NCI-H2196 (cell line): ENCODE results near the gene F11.
"Not testable (repeated sequence)": the region's sequence is repeated elsewhere in the genome, so short reads cannot be mapped to it uniquely, and the experiment has no call there.

ENCODE experiments used
- DNase-seq: peaks from one replicate; lab custom pipeline; 2025; ENCODE audit not compliant: unreplicated experiment; lab: John Stamatoyannopoulos, UW

F11 gene

DNA sequence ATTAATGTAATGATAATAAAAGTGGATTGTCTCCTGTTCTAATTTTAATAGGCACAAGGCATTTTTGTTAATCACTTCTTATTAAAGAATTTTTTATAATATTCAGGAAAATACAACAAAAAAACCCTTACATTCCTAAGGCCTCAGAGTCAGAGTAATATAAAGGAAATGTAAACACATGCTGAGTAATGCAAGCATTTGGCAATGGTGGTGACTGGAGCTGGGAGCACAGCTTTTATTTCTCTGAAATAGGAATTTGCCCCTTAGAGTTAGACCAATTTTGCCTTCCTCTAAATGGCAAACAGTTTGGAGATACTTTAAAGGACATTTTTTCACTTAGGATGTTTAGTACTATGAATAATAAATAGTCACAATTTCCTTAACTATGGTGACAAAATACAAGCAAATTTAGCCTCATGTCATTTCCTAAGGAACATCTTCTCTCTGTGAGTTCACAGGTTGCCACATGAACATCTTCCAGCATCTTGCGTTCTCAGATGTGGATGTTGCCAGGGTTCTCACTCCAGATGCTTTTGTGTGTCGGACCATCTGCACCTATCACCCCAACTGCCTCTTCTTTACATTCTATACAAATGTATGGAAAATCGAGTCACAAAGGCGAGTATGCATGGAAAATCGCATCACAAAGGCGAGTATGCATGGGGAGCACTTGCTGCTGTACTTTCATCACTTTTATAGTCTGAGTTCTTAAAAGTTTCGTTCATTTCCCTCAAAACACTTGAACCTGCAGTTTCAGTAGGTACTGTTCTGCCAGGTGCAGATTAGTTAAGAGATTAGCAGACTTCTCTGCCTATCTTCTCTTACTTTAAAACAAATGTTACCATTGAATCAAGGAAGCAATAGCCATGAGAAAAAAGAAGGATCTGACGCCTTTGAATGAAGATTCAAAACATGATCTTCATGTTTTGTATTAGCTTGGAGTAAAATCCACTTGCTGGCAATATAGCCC is 15.9 kb upstream of the F11 start:
- DNase-seq = no peak

DNA sequence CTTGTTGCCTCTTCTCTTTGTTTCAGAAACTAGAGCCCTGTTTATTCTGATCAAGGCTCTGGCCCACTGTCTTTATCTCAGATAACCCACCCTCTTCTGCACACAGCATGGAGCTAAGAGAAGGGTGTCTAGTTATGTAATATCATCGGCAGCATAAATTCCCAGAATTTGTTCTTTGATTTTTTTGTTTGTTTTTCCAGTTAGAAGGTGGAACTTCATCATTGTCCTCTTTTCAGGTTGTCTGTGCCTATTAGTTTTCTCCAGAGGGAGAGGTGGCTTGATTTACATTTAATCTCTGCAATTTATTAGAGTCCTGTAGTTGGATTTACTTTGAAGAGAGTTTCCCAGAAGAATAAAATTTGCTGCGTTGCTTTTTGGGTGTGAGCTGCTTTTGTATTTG is 15.2 kb upstream of the F11 start:
- DNase-seq = no peak

DNA sequence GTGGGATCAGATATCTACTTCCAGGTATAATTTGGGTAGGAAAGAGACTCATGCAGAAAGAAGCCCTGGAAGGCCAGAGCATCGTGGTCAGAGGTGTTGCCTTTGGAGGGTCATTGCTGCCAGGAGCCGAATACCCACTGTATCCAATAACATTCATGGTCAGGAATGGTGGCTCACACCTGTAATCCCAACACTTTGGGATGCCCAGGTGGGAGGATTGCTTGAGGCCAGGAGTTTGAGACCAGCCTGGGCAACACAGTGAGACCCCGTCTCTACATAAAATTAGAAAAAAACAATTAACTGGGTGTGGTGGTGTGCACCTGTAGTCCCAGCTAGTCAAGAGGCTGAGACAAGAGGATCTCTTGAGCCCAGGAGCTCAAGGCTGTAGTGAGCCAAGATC is 10.9 kb upstream of the F11 start:
- no peak for DNase-seq

DNA sequence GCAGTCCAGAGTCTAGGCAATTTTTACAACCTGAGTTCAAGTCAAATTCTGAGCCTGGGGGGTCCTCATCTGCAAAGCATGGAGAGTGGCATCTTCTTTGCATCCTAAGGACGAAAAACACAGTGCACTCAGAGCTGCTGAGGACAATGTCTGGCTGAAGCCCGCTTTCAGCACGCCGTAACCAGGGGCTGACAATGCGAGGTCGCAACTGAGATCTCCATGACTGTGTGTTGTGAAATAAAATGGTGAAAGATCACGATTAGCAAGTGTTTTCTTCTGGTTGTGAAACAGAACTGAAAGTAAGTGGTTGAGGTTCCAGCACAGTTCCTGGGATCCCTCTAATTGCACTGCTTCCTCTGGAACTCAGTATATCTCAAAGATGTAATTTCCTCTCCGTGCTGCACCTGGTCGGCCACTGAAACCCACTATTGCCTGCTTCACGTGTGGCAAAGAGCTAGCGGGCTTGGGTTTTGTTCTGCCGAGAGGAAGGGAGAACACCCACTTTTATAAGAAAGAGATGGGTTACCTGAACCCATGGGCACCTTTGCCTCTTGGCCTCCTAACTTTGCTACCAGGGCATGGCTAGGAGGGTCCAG is 7.7 kb upstream of the F11 start:
- DNase-seq = no peak

DNA sequence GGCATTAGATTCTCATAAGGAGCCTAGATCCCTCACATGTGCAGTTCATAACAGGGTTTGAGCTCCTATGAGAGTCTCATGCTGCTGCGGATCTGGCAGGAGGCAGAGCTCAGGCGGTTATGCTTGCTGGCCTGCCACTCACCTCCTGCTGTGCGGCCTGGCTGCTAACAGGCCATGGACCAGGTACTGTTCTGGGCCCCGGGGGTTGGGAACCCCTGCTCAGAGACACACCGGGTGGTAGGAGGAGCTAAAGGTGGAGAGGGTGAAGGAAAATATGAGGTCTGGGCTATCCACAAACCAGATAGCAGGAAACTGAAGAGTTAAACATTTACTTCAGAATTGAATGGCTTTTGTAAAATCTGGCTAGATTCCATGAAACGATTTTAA is 5.9 kb upstream of the F11 start:
- no peak for DNase-seq

DNA sequence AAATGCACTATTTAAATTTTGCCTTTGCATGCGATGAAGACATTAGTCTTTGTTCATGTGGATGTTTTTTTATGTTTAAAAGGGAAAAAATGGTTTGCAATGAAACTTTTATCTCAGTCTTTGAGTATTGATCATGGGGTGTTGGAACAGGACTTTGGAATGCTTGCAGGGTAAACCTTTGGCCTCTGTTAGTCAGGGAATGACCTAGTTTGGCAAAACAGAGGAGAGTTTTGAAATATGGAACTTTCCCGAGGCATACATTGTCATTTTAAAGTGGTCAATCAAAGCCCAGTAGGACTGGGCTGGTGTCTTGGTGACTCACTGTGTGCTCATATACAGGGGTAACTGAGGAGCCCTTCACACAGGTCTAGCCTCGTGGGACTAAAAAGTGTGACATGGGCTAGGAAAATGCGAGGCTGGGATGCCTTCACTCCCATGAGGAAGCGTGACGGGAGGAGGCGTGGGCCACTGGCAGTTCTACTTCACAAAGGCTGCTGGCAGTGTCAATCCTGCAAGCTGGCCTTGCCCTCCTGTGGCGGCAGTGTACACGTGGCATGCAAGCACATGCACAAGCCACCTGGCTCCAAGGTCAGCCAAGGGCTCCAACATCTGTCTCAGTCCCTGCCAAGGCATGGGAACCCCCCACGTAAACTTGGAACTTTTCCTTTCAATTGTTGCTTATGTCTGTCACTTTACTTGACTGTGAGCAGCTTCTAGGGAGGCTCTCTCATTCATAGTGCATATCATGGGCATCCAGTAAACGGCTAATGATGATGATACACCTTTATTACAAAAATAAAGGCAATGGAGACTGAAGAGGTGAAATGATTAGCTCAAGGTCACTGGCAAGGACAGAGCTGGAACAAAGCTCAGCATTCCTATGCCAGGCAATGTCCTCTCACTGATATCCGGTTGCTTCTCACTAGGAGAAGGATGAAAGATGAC is 5.2 kb upstream of the F11 start:
- DNase-seq = no peak

DNA sequence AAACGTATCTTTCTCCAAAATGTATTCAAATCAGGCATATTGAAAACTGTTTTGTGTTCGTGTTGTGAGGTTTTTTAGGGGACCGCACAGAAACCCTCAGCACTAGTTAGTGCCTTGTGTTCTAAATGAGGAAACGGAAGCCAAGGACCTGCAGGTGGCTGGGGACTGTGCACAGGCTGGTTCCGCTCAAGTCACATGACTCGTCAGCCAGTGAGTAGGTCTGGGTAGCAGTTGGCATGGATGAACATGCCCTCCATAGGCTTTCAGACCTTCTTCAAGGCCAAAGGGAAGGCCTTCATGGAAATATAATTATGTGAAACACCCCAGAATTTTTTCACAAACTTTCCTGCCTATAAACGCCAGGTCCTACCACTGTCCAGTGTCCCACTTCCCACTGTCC is 1.3 kb upstream of the F11 start:
- DNase-seq = no peak

DNA sequence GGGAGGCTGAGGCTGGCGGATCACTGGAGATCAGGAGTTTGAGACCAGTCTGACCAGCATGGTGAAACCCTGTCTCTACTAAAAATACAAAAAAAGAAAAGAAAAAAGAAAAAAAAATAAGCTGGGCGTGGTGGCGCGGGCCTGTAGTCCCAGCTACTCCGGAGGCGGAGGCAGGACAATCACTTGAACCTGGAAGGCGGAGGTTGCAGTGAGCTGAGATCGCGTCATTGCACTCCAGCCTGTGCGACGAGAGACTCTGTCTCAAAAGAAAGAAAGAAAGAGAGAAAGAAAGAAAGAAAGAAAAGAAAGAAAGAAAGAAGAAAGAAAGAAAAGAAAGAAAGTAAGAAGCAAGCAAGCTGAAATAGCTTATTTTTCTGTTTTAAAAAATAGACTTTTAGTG is 739 bp upstream of the F11 start:
- DNase-seq = not testable (repeated sequence)

DNA sequence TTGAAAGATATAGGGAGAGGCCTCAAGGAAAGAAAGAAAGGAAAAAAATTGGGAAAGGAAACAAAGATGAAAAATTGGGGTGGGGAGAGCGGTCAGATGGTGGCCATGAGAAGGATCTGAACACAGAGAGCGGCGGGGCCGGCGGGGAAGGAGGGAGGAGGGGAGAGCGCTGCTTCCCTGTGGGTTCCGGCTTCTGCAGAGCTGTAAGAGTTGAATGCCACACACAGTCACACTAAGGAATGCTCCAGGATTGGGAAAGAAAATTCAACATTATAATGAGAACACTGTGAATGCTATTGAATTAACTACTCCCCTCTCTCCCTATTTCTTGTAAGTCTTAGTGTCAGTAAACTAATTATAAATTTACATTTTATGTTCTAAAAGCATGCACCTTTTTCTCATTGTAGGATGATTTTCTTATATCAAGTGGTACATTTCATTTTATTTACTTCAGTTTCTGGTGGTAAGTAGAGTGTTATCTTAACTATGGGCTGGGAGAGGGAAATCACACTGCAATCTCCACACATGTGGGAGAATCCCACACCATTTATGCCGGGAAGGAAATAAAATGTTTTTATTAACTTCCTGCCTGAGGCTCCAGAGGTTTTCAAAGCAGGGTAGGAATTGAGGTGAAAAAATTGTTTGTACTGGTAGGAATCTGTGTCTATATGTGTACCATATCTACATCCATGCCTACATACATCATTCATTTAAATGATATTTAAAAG is 904 bp downstream of the F11 start:
- no peak for DNase-seq

DNA sequence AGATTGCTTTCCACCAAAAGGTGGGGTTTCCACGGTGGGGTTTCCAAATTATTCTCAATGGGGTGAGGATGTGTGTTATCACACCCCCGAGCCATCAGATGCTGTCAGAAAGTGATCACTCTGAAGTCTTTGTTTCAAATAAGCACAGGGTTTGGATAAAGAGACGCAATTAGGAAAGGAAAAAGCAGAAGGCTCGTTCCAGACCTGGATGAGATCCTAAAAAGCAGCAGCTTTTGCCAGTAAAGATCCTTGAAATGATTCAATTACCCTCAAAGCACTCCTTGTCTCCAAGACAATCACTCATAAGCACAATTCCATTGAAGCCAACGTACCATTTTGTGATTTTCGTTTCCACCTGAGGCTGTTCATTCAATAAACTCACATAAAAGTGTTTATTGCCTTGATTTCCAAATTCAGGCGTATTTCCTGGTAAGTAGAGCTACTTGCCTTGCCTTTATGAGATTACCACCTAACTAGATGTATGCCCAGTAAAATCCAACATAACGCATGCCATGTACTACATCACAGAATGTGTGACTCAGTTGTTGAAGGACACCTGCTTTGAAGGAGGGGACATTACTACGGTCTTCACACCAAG is 5.2 kb downstream of the F11 start:
- DNase-seq = no peak

DNA sequence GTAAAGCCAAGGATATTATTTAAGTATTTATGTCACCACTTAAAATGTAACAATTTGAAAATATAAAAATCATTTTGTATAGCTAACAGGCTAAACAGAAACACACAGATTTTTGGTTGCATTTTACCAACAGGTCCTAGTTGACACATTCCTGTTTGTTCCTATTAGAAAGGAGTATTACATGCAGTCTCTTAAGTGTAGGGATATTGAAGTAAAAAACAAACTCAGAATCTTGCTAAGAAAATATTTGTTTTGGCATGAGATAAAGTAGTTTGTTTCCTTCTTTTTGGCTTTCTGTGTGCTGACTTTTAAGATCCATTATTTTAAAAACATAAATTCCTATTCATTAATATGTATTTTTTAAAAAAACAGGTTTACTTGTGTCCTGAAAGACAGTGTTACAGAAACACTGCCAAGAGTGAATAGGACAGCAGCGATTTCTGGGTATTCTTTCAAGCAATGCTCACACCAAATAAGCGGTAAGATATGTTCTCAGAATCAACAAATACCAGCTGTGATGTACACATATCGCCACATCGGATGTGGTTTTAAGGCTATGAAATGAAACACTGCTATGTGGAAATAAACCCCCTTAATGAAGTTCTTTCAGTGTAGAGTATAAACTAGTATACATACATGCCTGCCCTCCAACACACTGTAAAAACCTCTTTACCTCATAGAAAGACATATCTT is 6.9 kb downstream of the F11 start:
- no peak for DNase-seq

DNA sequence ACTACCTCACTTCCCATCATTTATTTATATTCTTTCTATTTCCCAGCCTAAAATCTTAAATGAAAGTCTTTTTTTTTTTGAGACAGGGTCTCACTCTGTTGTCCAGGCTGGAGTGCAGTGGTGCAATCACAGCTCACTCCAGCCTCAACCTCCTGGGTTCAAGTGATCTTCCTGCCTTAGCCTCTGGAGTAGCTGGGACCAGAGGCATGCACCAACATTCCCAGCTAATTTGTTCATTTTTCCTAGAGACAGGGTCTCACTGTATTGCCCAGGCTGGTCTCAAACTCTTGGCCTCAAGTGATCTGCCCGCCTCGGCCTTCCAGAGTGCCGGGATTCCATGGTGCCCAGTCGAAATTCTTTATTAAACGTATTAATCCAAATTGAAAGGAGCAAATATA is 7.4 kb downstream of the F11 start:
- DNase-seq = not testable (repeated sequence)

DNA sequence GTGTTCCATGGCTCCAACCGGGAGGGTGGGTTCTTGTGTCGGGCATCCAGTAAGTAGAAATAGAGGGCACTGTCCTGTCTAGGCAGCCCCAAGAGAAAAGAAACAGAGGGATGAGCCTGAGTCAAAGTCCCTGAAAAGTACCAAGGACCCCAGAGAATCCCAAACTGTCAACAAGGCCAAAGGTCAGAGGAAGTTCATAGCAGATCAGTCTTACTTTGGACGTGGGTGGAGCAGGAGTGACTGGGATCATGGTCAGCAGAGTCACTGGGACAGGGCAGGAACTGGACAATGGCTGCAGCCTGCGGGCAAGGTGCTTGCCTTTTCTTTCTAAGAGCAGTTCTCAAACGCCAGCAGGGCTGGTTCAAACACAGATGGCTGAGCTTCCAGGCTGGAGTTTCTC is 17.3 kb downstream of the F11 start:
- DNase-seq = no peak

DNA sequence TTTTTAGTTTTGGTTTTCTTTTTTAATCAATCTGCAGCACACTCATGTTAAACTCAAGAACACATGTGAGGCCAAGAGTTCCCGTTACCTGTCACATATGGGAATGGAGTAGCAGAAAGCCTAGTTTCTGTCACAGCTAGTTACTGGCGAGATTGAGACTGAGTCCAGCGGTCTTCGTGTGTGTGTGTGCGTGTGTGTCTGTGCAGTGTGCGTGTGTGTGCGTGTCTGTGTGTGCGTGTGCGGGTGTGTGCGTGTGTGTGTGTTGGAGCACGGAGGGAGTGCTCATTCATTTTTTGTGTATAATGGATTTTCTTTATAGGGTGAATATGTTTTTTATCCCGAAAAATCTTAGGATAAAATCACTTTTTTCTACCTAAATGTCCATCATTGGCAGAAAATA is 19.2 kb downstream of the F11 start:
- DNase-seq = no peak

DNA sequence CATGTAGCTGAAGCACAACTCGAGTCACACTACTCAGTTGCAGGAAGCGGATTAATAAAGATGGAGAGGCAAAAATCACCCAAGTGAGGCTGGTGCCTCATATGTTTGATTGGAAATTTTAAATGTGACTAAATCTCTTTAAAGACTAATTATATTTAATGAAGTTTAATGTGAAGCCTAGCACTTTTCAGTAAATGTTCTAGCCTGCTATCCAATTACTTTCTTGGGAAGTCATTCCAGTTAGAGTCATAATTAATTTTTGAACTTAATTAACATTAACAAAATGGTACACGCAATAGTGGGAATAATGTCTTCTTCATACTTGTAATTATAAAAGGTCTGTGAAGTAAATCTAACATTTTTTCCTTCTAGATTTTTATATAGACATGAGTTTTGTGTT is 20.6 kb downstream of the F11 start:
- no peak for DNase-seq

DNA sequence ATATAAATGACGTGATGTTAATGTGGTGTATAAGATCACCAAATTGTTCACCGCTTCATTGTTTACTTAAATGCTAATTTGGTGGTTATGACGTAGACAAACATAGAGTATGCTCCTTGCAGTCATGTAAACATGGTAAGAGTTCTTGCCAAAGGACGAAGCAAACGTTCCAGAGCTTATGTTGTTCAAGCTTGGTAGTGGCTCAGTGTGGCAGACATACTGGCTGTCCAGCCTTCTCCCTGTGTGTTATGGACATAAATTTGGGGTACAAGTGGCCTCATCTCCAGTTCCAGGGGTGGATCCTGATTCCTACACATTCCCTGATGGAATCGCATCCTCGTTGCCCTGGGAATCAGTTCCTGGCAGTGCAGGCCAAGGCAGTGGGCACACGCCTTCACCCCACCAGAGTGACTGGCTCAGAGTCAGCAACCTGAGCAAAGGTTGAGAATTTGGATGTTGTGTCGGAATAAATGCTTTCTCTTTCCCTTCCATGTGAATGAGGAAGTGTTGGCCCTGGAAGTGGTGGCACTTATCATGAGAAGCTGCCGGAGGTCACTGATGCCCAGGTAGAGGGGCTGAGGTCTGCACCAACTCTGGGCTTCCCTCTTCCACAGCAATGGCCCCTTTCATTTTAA is 25.4 kb downstream of the F11 start:
- DNase-seq = no peak

DNA sequence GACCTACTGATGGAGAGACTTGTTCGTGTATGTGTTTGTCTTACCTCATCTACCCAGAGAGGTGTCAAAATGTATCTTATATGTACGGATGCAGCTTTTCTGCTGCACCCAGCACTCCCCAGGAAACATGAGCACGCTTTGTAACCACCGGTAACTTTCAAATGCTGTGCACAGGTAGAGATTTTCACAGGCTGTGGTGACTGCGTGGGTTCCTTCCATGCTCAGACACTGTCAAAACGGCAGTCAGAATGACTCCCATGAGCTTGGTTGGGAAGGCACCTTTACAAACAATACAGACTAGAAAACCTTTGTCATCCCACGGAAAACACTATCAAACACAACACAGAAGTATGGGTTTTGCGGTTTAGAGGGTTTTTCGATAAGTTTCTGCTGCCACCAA is 28.2 kb downstream of the F11 start:
- no peak for DNase-seq

DNA sequence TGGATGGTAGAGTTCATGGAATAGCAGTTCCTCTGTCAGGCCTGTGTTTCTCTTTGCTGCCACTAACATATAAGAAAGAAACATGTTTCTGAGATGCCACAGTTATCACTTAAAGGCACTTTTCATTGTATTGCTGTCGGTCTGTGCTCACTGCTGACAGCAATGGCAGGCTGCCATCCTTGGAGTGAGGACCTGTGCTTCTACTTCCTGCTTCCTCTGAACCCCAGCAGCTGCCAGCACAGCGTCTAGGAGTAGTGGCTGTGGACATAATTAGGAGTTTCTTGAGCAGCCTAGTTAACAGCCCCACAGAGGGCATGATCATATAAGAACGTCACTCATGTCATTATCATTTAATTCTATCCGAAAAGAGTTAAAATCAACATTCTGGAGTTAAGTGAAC is 30.5 kb downstream of the F11 start:
- DNase-seq = no peak

DNA sequence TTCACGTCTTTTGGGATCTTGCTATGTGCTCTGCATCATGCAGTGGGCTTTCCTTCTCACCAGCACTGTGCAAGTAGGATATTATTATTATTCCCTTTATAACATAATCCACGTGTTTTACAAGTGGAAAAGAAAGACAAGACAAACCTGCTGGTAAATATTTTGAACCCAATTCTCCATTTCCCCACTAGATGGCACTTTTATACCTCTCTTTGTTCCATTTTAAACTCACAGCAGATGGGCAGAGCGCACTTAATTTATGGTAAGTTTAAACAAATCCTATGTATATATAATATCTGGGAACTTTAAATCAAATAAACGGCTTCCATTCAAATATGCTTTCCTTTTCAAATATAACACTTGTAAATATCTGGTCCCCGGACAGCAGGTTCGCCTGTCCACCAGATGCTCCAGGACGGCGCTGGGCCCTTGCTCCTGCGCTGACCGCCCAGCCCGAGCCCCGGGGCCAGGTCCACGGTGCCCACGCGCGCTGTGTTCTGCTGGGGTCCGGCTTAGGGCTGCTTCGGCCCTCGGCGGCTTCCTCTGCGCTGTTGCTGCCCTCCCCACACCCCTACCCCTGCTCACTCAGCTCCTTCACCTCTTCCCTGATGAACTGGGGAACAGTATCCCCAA is 31.1 kb downstream of the F11 start:
- DNase-seq = peak; percentile 3
